Hematopoietic multipotent progenitor cell treated with erythropoietin and hydrocortisone succinate and interleukin-3 and kit ligand, for 8 days (in vitro differentiated cells): ENCODE measurements around the gene B4GALNT4.

Experiments used
- DNase-seq: peaks from one replicate; pipeline ENCODE4 v3.0.0-alpha.2; 2015

B4GALNT4 gene

DNA sequence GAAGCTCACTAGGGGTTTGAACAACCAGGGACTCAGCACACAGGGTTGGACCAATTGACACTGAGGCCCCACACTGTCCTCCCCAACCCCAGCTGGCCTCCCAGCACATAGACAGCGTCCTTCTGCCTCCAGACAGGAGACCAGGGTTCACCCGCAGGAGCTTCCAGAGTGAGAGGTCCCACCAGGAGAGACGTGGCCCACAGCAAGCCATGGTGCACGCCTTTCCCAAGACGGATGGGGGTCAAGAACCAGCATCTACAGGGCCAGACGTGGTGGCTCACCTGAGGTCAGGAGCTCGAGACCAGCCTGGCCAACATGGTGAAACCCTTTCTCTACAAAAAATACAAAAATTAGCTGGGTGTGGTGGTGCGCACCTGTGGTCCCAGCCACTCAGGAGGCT, 57.6 kb downstream of the B4GALNT4 start:
- DNase-seq: no peak

DNA sequence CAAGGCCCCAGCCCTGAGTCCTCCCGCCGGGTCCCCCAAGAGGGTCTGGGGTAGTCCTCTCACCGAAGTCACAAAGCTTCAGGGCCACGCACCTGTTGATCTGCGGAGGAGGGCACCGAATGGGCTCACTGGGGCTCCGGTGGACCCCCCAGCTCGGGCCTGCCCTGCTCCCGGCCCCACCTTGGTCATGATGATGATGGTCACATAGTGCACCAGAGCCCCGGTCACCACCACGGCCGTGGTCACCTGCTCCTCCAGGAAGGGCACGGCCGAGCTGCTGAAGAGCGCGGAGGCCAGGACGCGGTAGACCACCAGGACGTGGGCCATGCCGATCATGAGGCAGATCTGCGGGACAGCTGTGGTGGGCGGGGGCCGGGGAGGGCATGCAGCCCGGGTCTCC, 59.0 kb downstream of the B4GALNT4 start:
- DNase-seq: no peak

DNA sequence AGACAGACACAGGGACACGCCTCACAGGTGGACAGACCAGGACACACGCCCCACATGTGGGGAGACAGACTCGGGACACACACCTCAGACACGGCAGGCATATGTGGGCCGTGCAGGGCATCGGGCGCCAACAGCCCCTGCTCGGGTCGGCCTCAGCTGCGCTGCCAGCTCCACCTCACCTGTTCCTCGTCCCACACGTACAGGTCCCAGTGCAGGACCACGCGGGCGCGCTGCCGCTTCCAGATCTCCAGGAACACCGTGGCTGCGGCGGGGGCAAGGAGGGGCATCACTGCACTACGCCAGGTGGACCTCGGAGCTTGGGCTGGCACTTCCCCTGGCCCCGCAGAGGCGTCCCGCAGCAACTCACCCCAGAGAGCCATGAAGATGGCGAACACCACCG, 60.1 kb downstream of the B4GALNT4 start:
- DNase-seq: no peak

DNA sequence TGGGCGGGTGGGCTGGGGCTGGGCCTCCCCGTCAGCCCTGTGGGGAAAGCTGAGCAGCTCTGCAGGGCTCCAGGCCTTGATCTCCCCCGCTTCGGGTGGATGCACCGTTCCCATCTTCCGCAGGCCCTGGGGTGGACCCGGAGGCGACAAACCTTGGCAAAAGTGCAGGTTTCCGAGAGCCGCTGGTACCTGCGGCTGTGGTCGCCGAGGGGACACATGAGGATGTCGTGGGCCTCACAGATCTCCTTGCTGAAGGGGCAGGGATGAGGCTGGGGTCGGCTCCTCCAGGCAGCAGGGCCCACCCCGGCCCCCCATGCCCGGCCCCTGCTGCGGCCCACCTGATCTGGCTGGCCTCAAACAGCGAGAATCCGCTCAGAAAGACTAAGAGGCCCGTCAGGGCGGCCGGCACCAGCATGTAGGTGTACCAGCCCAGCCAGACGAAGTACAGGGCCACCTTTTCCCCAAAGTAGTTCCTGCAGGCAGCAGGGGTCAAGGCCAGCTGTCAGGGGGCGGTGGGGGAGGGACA, 60.7 kb downstream of the B4GALNT4 start:
- no peak for DNase-seq
